Osteoblast (primary cell): ENCODE data around the gene ZDHHC14. TPM values are rescaled to one million over a fixed set of nuclear protein-coding genes. Genes with fewer than 3 reads are reported as not detected.
A peak's percentile ranks its signal among the peaks of the same experiment; 100 is the strongest.

Source experiments
- DNase-seq: peaks from one replicate; pipeline ENCODE4 v3.0.0; 2011; ENCODE audit warnings: low spot score, mixed read lengths; ENCODE audit not compliant: insufficient read length; ENCODE audit errors: missing footprints
- H2AFZ ChIP-seq: 2 replicates; pipeline ENCODE4 v1.6.0; 2011; ENCODE audit warnings: mild to moderate bottlenecking, low read length
- H3K27ac ChIP-seq: 2 replicates; pipeline ENCODE4 v1.5.1; 2011; ENCODE audit warnings: mild to moderate bottlenecking, low read depth, low read length, moderate library complexity
- H3K27me3 ChIP-seq: 2 replicates; pipeline ENCODE4 v1.6.0; 2012; ENCODE audit warnings: mild to moderate bottlenecking, control low read depth, inconsistent platforms, low read length, moderate library complexity; ENCODE audit not compliant: insufficient read depth
- H3K36me3 ChIP-seq: 2 replicates; pipeline ENCODE4 v1.5.1; 2011; ENCODE audit warnings: mild to moderate bottlenecking, low read length, control low read depth, moderate library complexity; ENCODE audit not compliant: insufficient read depth
- H3K4me1 ChIP-seq: 2 replicates; pipeline ENCODE4 v1.5.1; 2011; ENCODE audit warnings: mild to moderate bottlenecking, low read length, control low read depth, moderate library complexity; ENCODE audit not compliant: insufficient read depth
- H3K4me2 ChIP-seq: 2 replicates; pipeline ENCODE4 v1.6.0; 2011; ENCODE audit warnings: mild to moderate bottlenecking, low read length; ENCODE audit not compliant: insufficient read depth
- H3K4me3 ChIP-seq: fragments of 200-600 bp; sonication (generic); 3 replicates; pipeline ENCODE4 v1.5.1; 2012; ENCODE audit warnings: mild to moderate bottlenecking, low read length, inconsistent platforms; ENCODE audit not compliant: insufficient read depth
- H3K79me2 ChIP-seq: 2 replicates; pipeline ENCODE4 v1.6.0; 2012; ENCODE audit warnings: mild to moderate bottlenecking, low read length, control low read depth, inconsistent platforms; ENCODE audit not compliant: insufficient read depth
- H3K9me3 ChIP-seq: 2 replicates; pipeline ENCODE4 v1.5.1; 2011; ENCODE audit warnings: low read depth, low read length, control low read depth
- H4K20me1 ChIP-seq: 2 replicates; pipeline ENCODE4 v1.6.0; 2012; ENCODE audit warnings: mild to moderate bottlenecking, low read length, control low read depth; ENCODE audit not compliant: insufficient read depth
- CTCF ChIP-seq: IDR thresholded peaks from 2 replicates; pipeline ENCODE4 v1.5.1; 2011; ENCODE audit warnings: mild to moderate bottlenecking, low read depth, low read length, moderate library complexity; ENCODE audit errors: extremely low read depth
- total RNA-seq: library from RNA; depleted of rRNA; stranded (reverse); fragments of >200 nt; gene quantifications from 2 replicates; pipeline ENCODE4 v1.2.3, GENCODE V29; 2012

ZDHHC14 gene
- total RNA-seq, 1 donor, result 1.4 TPM

GRCh38 chr6:157711060-157711459 is 330.1 kb downstream of the ZDHHC14 start:
- H3K27ac ChIP-seq, result no peak overlapping the region
- TF ChIP-seq CTCF, result no peak
- H3K27me3 ChIP-seq, result peaks cover 8% of the 10 kb centered on the region
- H3K4me1 ChIP-seq, result peaks cover 19% of the 10 kb centered on the region
- no peak for DNase-seq
- H2AFZ ChIP-seq, result no peak overlapping the region
- no peak overlapping the region for H3K4me2 ChIP-seq
- H4K20me1 ChIP-seq, result no peaks in the 10 kb centered on the region
- no peaks in the 10 kb centered on the region for H3K79me2 ChIP-seq
- no peaks in the 10 kb centered on the region for H3K36me3 ChIP-seq
- H3K9me3 ChIP-seq, result no peaks in the 10 kb centered on the region
- H3K4me3 ChIP-seq, result no peak overlapping the region

- TF ChIP-seq CTCF, result no peak
- Histone ChIP-seq H3K79me2 (no peaks in the 10 kb centered on the region), H3K27ac (no peak overlapping the region), H3K9me3 (no peaks in the 10 kb centered on the region), H3K4me1 (peaks cover 23% of the 10 kb centered on the region), H3K36me3 (no peaks in the 10 kb centered on the region), H2AFZ (no peak overlapping the region), H4K20me1 (no peaks in the 10 kb centered on the region), H3K4me2 (no peak overlapping the region), H3K4me3 (no peak overlapping the region), H3K27me3 (peaks cover 10% of the 10 kb centered on the region)
- DNase-seq, result no peak
Measured at GRCh38 chr6:157712585-157713295, 331.8 kb downstream of the ZDHHC14 start.

GRCh38 chr6:157713451-157714152 is 332.6 kb downstream of the ZDHHC14 start:
- peak overlapping the region; percentile 31 for H3K27ac ChIP-seq
- no peak overlapping the region for H3K4me2 ChIP-seq
- TF ChIP-seq CTCF, result no peak
- H3K36me3 ChIP-seq, result no peaks in the 10 kb centered on the region
- H4K20me1 ChIP-seq, result no peaks in the 10 kb centered on the region
- H3K4me3 ChIP-seq, result no peak overlapping the region
- no peaks in the 10 kb centered on the region for H3K9me3 ChIP-seq
- no peak for DNase-seq
- peaks cover 23% of the 10 kb centered on the region for H3K4me1 ChIP-seq
- H2AFZ ChIP-seq, result no peak overlapping the region
- H3K27me3 ChIP-seq, result peaks cover 9% of the 10 kb centered on the region
- no peaks in the 10 kb centered on the region for H3K79me2 ChIP-seq

GRCh38 chr6:157714153-157714490 is 333.1 kb downstream of the ZDHHC14 start:
- no peaks in the 10 kb centered on the region for H4K20me1 ChIP-seq
- H3K79me2 ChIP-seq, result no peaks in the 10 kb centered on the region
- no peak overlapping the region for H3K4me3 ChIP-seq
- no peaks in the 10 kb centered on the region for H3K36me3 ChIP-seq
- peaks cover 23% of the 10 kb centered on the region for H3K4me1 ChIP-seq
- peak overlapping the region; percentile 31 for H3K27ac ChIP-seq
- H2AFZ ChIP-seq, result no peak overlapping the region
- no peaks in the 10 kb centered on the region for H3K9me3 ChIP-seq
- peaks cover 9% of the 10 kb centered on the region for H3K27me3 ChIP-seq
- no peak overlapping the region for H3K4me2 ChIP-seq
- TF ChIP-seq CTCF, result no peak
- DNase-seq, result no peak
